K562 (cell line): ENCODE measurements around the gene OLAH. TPM values are rescaled to one million over a fixed set of nuclear protein-coding genes. Genes with fewer than 3 reads are reported as not detected.

Experiments
- HCFC1 ChIP-seq: IDR thresholded peaks from 2 replicates; pipeline ENCODE4 v1.6.1; 2012; ENCODE audit warnings: low read depth, low read length, improper control_type of control experiment
- ZNF696 ChIP-seq: fragments of 250-450 bp; sonication (Bioruptor Pico); conservative IDR thresholded peaks from 2 replicates; pipeline ENCODE4 v1.4.0; 2020; ENCODE audit warnings: mild to moderate bottlenecking, moderate library complexity
- polyA plus RNA-seq, 8 experiments: library from polyadenylated mRNA; depleted of rRNA in 4 of 8; stranded (reverse) in 5 of 8; unstranded in 3 of 8; fragments of >200 nt; fragmentation: Nextera tagmentation in 2 of 8; fragmentation: Illumina TruSeq in 1 of 8; extraction: Ambion mirVana in 2 of 8; extraction: Trizol in 1 of 8; gene quantifications; 2 replicates each; pipeline versions ENCODE4 v1.2.1 to v1.2.3, GENCODE V29; 2011 to 2014; ENCODE audit warnings: inconsistent platforms in 1 of 8, missing spikeins in 1 of 8
- total RNA-seq, 7 experiments: library from RNA; depleted of rRNA in 6 of 7; stranded (reverse); fragments of >200 nt in 6 of 7; fragmentation: Illumina TruSeq in 2 of 7; extraction: Trizol in 2 of 7; gene quantifications; 2 replicates each; pipeline versions ENCODE4 v1.2.1 to v1.2.3, GENCODE V29; 2011 to 2021; ENCODE audit warnings: low replicate concordance in 1 of 7
- TF ChIP-seq, protein P1 (sequence below), 2 experiments: fragments of 450-650 bp; IDR thresholded peaks; 2 replicates each; pipeline ENCODE4 v1.6.1; 2016; ENCODE audit warnings: mild to moderate bottlenecking in 2 of 2, borderline replicate concordance in 1 of 2, low read depth in 1 of 2, moderate library complexity in 1 of 2
- TF ChIP-seq, protein P2 (sequence below): fragments of 250-450 bp; sonication (Bioruptor Pico); IDR thresholded peaks from 2 replicates; pipeline ENCODE4 v1.9.0; 2021; ENCODE audit warnings: mild to moderate bottlenecking, inconsistent platforms

The OLAH gene
- total and polyA plus RNA-seq, 9 of the 15 experiments (the other 6 are each of a cell fraction or from before 2014, with no cell fraction given): 0.11 to 0.45 (median 0.18) TPM; not detected in 3

DNA sequence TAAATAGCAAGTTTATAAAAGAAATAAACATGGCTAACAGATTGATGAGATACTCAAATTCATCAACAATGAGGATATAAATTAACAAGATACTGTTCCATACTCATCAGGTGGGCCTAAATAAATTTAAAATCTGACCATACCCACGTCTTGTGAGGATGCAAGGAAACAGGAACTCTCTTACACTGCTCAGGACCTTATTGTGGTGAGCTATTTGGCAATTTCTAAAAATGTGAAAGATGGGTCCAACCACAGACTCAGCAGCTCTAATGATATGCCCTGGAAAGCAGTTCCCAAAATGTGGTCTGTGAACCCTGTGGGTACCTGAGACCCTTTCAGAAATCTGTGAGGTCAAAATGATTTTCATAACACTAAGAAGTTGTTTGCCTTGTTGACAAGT lies 74.9 kb downstream of the OLAH start (continued):
- TF ChIP-seq, protein P1, sequence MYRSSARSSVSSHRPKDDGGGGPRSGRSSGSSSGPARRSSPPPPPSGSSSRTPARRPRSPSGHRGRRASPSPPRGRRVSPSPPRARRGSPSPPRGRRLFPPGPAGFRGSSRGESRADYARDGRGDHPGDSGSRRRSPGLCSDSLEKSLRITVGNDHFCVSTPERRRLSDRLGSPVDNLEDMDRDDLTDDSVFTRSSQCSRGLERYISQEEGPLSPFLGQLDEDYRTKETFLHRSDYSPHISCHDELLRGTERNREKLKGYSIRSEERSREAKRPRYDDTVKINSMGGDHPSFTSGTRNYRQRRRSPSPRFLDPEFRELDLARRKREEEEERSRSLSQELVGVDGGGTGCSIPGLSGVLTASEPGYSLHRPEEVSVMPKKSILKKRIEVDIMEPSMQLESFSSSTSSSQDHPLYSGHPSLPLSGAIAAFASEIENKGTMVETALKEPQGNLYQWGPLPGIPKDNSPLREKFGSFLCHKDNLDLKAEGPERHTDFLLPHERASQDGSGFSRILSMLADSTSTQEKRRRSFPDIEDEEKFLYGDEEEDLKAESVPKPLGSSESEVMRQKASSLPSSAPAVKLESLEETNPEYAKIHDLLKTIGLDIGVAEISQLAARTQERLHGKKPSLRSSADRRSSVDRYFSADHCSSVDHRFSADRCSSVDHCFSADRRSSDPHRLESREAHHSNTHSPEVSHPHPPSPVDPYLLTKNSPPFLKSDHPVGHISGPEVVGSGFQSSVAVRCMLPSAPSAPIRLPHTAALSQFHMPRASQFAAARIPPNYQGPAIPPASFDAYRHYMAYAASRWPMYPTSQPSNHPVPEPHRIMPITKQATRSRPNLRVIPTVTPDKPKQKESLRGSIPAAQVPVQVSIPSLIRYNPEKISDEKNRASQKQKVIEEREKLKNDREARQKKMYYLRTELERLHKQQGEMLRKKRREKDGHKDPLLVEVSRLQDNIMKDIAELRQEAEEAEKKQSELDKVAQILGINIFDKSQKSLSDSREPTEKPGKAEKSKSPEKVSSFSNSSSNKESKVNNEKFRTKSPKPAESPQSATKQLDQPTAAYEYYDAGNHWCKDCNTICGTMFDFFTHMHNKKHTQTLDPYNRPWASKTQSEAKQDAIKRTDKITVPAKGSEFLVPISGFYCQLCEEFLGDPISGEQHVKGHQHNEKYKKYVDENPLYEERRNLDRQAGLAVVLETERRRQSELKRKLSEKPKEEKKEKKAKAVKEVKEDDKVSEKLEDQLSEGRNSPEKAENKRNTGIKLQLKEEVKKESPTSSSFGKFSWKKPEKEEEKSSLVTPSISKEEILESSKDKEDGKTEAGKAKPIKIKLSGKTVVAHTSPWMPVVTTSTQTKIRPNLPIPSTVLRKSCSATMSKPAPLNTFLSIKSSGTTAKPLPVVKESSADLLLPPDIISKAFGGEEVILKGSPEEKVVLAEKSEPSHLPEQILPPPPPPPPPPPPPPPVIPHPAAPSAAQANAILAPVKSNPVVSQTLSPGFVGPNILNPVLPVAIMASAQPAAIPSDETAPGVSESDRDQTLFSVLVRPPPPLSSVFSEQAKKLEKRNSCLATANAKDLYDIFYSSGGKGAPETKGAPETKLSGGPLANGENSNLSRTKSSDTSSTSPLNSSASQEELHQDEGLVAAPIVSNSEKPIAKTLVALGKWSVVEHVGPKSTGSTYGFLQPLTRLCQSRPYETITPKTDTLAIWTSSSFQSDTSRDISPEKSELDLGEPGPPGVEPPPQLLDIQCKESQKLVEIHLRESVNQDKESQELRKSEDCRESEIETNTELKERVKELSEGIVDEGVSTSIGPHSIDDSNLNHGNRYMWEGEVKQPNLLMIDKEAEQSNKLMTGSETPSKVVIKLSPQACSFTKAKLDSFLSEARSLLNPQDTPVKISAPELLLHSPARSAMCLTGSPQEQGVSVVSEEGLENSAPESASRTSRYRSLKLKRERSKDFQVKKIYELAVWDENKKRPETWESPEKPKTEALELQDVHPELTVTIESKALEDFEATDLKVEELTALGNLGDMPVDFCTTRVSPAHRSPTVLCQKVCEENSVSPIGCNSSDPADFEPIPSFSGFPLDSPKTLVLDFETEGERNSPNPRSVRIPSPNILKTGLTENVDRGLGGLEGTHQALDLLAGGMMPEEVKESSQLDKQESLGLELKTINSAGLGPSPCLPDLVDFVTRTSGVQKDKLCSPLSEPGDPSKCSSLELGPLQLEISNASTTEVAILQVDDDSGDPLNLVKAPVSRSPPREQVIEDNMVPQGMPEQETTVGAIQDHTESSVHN (IDR thresholded peaks at IDR 0.05; ENCODE audit: borderline replicate concordance in 1 of 2, low read depth in 1 of 2): no peak
- TF ChIP-seq, protein P2, sequence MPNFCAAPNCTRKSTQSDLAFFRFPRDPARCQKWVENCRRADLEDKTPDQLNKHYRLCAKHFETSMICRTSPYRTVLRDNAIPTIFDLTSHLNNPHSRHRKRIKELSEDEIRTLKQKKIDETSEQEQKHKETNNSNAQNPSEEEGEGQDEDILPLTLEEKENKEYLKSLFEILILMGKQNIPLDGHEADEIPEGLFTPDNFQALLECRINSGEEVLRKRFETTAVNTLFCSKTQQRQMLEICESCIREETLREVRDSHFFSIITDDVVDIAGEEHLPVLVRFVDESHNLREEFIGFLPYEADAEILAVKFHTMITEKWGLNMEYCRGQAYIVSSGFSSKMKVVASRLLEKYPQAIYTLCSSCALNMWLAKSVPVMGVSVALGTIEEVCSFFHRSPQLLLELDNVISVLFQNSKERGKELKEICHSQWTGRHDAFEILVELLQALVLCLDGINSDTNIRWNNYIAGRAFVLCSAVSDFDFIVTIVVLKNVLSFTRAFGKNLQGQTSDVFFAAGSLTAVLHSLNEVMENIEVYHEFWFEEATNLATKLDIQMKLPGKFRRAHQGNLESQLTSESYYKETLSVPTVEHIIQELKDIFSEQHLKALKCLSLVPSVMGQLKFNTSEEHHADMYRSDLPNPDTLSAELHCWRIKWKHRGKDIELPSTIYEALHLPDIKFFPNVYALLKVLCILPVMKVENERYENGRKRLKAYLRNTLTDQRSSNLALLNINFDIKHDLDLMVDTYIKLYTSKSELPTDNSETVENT: no peak
- TF ChIP-seq ZNF696 (no peak), HCFC1 (no peak)
